NOMO-1 treated with dmso at 0.1 percent for 144 hours (cell line): ENCODE data around the gene PIN1.
"Not testable (repeated sequence)": the region's sequence is repeated elsewhere in the genome, so short reads cannot be mapped to it uniquely, and the experiment has no call there.

Experiments used
- DNase-seq: peaks from one replicate; lab custom pipeline; 2025; ENCODE audit not compliant: unreplicated experiment; lab: John Stamatoyannopoulos, UW

The PIN1 gene

DNA sequence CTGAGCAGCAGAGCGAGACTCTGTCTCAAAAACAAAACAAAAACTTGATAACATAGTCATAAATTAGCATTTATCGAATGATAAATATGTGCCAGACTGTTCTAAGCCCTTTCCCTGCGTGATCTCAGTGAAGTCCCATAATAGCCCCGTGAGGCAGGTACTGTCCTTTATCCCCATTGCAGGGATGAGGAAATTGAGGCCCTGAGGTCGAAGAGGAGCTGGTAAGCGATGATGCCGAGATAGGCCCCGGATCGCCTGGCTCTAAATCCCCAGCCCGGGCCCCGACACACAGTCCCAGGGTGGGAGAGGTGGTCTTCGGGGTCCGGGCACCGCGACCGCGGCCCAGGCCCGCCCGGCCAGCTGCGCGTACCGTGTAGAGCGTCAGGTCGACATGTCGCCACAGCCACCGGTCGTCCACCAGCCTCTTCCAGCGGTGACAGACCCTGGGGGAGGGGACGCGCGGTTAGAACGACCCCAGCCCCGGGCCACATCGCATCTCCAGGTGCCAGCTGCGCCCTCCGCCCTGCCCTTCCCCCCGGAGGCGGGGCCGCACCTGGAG lies 16.9 kb upstream of the PIN1 start:
- DNase-seq, result no peak

DNA sequence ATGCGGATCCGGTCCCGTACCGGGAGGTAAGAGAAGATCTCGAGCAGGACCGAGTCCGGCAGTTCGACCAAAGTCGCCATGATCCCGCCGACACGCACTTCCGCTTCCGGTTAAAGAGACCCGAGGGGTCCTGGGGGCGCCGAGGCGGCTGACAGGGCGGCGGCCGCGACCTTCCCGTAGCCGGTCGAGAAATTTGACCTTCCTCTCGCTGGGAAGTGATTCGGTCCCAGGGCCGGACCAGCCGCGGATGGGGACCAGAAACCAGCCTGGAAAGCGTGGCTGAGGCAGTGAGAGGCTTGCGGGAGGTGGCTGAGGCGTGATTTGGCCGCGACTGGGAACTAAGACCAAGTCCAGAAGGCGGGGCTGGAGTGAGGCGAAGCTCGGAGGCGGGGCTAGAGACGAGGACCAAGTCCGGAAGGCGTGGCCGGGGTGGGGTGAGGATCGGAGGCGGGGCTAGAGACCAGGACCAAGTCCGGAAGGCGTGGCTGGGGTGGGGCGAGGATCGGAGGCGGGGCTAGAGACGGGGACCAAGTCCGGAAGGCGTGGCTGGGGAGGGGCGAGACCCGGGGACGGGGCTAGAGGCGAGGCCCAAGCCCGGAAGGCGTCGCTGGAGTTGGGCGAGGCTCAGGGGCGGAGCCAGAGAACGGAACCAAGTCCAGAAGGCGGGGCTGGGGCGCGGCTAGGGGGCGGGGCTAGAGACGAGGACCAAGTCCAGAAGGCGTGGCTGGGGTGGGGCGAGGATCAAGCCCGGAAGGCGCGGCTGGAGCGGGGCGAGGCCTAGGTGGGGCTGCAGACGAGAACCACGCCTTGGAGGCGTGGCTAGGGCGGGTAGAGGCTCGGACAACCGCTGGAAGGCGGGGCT lies 16.2 kb upstream of the PIN1 start, which contains the start of gene FBXL12:
FBXL12 (minus strand) TSS at position 346 of the 862 bp plus-strand sequence; CDS start at position 80, 266 bp downstream.
- DNase-seq, result peak; percentile 100

DNA sequence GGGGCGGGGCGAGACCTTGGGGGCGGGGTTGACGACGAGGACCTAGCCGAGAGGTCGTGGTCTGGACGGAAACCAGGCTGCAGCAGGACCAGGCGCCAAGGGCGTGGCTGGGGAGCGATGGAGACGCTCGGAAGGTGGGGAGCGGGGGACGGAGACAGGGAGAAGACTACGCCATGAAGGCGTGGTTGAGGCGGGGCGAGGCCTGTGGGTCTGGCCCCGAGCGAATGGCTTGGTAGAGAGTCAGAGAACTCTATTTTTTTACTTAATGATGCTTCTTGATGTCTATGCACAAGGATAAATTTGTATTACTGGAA lies 15.6 kb upstream of the PIN1 start:
- no peak for DNase-seq

DNA sequence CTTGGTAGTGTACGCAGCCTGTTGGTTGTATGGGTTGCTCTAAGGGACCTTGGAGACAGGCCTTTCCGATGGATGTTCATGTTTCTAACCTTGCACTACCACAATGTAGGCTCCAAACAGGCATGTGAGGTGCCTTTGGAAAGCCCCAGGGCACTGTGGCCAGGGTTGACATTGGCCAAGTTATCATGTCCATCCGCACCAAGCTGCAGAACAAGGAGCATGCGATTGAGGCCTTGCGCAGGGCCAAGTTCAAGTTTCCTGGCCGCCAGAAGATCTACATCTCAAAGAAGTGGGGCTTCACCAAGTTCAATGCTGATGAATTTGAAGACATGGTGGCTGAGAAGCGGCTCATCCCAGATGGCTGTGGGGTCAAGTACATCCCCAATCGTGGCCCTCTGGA lies 15.1 kb upstream of the PIN1 start:
- DNase-seq, result not testable (repeated sequence)

DNA sequence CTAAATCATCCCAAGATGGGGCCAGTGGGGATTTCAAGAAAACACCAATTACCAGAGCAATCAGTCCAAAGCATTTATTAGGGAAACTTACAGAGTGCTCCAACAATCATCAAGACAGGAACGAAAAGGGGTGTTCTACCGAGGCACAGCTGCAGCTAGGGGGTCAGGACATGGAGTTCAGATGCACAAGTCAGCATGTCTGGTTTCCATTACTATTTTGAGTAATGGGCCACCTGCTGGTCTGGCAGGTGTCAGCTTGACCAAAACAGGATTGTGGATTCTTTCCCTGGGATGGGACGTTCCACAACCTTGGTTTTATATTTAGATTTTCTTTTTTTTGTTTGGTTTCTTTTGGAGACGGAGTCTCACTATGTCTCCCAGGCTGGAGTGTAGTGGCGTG lies 11.3 kb upstream of the PIN1 start:
- no peak for DNase-seq

DNA sequence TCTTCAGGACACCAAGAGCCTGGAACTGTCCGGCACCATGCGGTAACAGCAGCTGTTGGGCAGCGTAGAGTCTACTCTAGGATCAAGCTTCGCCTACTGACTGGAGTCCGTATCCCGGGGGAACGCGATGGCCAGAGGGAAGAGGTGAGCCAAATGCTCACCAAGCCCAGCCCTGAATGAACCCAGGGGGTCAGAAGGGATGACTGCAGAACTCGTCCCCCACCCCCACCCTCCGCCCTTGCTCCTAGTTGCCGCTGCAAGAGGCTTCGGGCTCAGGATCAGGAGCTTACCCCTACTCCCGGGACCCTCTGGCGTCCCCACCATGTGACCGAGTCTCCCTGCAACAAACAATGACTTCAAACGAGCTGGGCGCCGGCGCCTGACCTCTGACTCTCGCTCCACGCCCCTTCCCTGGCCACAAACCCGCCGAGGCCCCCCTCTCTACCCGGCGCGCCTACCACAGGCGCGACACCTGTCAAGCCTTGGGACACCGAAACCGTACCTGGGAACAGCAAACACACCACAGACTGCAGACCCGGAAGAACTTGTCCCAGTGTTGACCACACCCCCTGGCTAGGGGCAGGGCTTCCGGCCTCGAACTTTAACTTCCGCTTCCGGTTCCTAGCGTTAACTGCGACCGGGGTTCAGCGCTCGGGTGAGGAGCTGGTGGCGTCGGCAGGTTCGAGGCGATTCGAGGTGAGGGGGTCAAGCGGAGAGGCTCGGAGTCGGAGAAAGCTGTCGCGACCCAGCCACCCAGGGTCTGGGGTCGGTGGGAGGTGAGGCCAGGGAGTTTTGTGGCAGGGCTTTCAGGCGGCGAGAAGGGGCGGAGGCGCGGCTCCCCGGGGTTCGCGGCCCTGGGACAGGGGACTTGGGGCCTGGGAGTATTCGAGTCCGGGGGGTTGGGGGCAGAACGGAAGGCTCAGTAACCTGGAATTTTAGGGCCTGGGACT lies 7.6 kb upstream of the PIN1 start, which contains the start of gene UBL5:
UBL5 (plus strand) TSS at position 630 of the 950 bp plus-strand sequence. CDS start 420 bp downstream, outside the sequence.
- DNase-seq, result peak; percentile 90

DNA sequence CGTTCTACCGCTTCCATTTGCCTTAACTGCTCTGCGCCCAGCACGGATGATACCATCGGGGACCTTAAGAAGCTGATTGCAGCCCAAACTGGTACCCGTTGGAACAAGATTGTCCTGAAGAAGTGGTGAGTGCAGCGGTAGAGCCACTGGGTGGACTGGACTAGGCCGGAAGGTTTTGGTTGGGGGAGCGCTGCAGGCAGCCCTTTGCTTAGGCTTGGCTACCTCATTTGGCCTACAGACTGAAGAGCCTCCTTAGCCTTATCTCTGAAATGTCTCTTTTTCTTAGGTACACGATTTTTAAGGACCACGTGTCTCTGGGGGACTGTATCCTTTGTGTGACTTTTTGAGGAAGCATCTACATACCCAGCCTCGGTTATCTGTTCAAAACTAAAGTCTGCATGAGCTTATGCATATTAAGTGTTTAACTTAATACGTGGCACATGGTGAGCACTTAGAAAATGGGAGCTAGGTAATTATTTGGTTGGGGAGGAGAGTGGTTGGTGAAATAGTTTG lies 6.5 kb upstream of the PIN1 start:
- DNase-seq, result no peak

DNA sequence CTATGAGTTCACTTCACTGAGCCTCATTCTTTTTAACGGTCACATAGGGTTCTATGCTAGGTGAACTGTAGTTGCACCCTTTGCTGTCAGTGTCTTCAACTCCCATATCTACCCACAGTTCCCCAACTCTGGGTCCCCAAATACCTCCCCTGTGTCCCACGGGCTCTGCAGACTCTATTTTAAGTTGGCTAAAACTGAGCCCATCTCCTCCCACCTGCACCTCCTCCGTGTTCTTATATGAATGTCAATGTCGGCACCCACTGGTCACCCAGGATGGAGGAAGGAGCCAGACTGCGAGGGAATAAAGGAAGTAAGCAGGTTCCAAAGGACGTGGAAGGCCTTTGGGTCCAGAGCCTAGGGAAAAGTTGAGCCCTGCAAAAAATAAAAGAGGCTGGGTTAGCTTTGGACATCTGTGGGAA lies 802 bp upstream of the PIN1 start:
- no peak for DNase-seq

DNA sequence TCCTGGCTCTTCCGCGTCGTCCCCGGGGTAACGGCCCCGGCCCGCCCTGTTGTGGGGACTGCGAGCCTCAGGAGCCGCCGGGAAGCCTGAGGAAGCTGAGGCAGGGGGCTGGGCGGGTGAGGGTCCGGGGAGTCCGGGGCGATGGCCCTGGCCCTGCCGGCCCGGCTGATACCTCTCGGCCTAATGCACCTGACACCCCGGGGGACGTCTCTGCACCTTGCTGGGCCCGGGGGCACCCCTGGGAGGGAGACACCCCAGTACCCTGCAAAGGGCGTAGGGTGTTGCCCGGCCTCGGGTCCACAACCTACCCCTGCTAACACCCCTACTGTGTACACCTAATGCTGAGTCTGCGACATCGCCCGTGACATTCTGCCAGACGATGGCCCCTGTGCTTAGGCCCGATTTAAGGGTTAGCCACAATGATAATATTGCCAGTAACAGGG lies 410 bp downstream of the PIN1 start:
- no peak for DNase-seq

DNA sequence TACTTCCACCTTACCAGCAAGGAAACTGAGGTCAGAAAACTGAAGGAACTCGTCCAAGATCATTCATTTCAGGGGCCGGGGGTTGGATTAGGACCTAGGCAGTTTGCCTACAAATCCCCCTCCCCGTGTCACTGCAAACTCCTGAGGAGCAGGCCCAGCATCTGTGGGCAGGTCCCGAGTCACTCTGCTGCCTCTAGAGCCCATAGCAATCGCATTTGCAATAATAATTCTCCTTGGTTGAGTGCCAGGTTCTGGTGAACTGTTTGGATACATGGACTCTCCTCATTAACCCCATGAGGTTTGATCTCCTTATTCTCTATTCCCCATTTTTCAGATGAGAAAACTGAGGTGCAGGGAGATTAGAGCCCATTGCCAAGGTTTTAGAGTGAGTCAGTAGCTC lies 903 bp downstream of the PIN1 start:
- DNase-seq, result no peak

DNA sequence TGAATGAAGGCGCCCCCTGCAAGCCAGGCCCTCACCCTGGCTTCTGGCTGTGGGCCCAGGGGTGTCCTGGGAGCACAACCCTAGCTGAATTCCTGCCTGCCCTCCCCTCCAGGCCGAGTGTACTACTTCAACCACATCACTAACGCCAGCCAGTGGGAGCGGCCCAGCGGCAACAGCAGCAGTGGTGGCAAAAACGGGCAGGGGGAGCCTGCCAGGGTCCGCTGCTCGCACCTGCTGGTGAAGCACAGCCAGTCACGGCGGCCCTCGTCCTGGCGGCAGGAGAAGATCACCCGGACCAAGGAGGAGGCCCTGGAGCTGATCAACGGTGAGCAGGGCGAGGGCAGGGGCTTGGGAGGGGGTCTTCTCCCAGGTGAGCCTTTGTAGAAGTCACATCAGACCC lies 3.2 kb downstream of the PIN1 start:
- DNase-seq, result no peak

DNA sequence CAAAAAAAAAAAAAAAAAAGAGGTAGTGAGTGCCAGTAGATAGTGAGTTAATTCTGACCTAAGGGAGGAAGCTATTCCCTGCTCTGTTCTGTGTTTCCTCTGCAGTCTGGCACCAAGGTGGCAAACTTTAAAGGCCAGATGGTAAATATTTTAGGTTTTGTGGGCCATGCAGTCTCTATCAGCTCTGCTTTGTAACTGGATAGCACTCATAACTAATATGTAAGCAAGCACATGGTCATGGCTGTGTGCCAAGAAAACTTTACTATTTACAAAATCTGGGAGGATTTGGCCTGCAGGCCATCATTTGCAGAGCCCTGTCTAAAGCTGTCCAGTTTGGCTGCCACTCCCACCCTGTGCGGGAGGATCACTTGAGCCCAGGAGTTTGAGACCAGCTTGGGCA lies 4.3 kb downstream of the PIN1 start:
- DNase-seq, result no peak

DNA sequence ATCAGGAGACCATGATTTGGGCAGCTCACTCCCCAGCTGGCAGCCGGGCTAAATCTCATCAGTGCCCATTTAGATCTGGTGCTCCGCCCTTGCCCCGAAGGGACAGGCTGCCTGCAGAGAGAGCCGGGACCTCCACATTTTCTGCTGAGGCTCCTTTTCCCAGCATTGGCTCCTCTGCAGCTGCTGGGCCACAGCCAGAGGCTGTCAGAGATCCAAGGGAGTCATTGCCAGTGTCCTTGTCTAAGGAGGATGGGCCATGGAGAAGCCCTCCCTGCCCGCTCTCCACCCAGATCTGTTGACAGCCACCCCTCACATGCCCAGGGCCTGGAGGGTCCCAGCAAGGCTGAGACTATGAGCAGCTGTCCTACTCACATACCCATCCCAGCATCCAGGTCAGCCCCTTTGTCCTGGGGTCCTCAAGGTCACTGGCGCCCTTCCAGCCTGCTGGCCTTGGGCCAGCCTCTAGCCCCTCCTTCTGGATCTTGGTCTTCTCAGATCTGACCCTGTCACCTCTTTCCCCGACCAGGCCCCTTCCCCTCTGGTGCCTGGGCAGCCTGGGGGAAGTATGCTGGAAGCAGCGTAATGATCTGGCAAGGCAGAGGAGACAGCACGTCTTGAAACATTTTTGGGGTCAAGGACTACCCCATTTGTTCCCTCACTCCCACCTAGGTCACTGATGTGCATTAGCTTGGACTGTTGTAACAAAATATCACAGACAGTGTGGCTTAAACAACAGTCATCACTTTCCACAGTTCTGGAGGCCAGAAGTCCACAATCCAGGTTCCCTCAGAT lies 7.9 kb downstream of the PIN1 start:
- DNase-seq, result no peak

DNA sequence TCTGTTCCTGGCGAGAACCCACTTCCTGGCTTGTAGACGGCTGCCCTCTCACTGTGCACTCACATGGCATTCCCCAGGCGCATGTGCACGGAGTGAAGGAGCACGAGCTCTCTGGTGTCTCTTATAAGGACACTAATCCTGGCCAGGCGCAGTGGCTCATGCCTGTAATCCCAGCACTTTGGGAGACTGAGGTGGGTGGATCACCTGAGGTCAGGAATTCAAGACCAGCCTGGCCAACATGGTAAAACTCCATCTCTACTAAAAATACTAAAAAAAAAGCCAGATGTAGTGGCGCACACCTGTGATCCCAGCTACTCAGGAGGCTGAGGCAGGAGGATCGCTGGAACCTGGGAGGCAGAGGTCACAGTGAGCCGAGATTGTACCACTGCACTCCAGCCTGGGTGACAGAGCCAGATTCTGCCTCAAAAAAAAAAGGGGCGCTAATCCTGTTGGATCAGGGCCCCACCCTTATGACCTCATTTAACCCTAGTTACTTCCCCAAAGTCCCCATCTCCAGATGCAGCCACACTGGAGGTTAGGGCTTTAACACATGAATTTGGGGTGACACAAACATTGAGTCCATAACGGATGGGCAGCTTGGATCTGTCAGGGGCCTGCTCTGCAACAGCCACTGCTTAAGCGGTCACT lies 8.6 kb downstream of the PIN1 start:
- DNase-seq, result not testable (repeated sequence)

DNA sequence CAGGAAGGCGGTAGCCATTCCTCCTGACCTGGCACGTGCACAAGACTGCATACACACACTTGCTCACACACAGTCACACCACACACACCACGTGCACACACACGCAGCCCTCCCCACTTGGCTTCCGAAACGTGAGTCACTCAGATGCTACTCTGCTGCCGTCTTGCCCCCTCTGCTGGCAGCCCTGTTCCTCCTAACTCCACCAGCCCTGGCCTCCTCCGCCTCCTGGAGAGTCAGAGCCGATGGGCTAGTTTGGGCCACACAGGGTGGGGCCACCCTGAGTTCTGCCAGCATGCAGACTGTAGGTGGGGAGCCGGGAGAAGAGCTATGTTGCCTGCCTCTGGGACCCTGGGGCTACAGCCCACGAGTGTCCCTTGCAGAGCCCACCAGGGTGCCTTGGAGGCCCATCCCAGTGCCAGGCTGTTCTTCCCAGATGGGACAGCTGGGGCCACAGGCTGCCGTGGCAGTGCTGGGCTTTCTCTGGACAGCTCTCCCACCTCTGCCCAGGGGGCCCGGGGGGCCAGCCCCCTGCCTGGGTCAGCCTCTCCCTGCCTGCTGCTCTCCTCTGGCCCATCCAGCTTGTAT lies 12.1 kb downstream of the PIN1 start:
- no peak for DNase-seq

DNA sequence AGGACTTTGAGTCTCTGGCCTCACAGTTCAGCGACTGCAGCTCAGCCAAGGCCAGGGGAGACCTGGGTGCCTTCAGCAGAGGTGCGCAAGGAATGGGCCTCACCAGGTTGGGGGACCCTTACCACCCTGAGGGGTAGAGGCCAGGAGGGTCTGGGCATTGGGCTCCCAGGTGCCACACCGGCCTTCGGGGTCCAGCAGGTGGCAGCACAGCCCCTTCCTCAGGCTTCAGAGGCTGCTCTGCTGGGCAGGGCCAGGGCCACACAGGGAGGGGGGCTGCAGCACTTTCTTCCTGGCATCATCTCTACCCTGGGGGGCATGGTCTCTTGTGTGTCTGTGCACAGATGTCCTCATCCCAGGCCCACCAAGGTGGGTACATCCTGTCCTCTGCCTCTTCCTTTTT lies 12.9 kb downstream of the PIN1 start:
- DNase-seq, result no peak

DNA sequence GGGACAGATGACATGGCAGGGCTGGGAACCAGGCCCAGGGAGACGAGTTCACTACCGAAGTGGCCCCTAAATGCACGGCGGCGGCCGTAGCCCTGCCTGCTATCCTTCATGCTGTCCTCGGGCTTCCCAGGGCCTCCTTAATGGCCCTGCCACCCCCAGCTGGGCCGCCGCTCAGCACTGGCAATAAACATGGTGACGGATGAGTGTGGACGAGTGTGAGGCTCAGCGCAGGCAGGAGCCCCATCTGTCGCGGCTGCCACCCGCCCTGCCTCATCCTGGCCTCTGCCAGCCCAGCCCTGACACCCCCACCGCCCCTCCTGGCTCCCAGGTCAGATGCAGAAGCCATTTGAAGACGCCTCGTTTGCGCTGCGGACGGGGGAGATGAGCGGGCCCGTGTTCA lies 13.6 kb downstream of the PIN1 start:
- no peak for DNase-seq

DNA sequence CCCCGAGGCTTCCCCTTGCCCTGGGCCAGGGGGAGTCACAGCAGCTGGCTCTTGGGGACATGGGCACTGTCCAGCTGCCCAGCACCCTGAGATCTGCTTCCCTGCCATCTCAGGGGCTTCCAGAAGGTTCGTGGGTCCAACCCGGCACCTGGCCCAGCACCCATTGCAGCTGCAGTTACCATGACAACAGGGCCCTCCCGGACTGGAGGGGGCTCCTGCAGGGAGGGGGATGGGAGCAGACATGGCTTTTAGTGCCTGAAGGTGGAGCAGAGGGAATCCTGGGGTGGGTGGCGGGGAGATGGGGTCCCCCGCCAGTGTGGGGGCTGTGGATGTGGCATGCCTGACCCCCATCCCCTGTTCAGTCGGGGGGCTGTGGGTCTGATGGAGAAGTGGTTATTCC lies 14.7 kb downstream of the PIN1 start:
- no peak for DNase-seq

DNA sequence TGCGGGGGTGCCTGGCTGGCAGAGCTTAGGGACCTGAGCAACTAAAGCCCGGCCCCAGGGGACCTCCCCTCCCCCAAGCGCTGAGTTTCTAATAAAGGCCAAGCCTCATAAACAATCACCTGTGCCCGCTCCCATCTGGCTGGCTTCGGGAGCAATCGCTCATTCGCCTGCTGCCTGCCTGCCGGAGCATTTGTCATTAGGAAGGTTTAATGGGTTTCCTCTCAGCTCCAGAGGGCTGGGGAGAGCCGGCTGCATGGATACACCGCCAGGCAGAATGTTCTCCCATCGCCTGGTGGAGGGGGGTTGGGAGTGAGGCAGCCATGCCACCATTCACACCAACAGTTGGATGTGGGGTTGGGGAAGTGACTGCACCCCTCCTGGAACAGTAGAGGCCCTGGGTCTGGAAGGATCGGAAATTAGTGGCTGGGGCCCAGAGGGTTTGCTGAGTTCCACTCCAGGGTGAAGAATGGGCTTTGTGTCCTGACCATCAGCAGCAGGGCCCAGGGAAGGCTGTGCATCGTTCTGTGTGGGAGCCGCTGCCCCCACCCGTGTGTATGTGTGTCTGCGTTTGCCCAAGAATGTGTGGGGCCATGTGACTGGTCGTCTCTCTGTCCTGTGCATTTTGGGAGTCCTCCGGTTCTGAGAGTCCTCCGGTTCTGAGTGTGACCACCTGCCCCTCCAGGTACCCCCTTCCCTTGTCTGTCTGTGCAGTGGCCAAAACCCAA lies 15.3 kb downstream of the PIN1 start:
- no peak for DNase-seq
